HG03520 (cell line): ENCODE results near the gene KRT16.
"Not testable (repeated sequence)": the region's sequence is repeated elsewhere in the genome, so short reads cannot be mapped to it uniquely, and the experiment has no call there.

Source experiments
- ATAC-seq: cut with Tn5 transposase; IDR thresholded peaks from one replicate; pipeline ENCODE4 v1.9.1; 2021; ENCODE audit warnings: mild to moderate bottlenecking, moderate library complexity; ENCODE audit not compliant: unreplicated experiment

KRT16 gene

GRCh38 chr17:41628621-41629255 lies 16.2 kb upstream of the KRT16 start:
- ATAC-seq: not testable (repeated sequence)

GRCh38 chr17:41628073-41628370 lies 15.5 kb upstream of the KRT16 start:
- ATAC-seq: not testable (repeated sequence)

- ATAC-seq: no peak
These were observed 14.9 kb upstream of the KRT16 start for GRCh38 chr17:41627316-41628072.

- not testable (repeated sequence) for ATAC-seq
These were observed 14.3 kb upstream of the KRT16 start for GRCh38 chr17:41626914-41627295.

- ATAC-seq: not testable (repeated sequence)
These were observed 13.7 kb upstream of the KRT16 start for GRCh38 chr17:41626028-41626913.

- ATAC-seq: no peak
These were observed 13.0 kb upstream of the KRT16 start for GRCh38 chr17:41625602-41626001.

- no peak for ATAC-seq
These were observed 11.9 kb upstream of the KRT16 start, which contains the start of gene KRT17 for GRCh38 chr17:41624208-41625101. TSS of gene KRT17 (minus strand) at chr17:41624575. CDS start at chr17:41624509, 66 bp downstream.

GRCh38 chr17:41623184-41623861 lies 10.8 kb upstream of the KRT16 start:
- not testable (repeated sequence) for ATAC-seq

- not testable (repeated sequence) for ATAC-seq
These were observed 10.0 kb upstream of the KRT16 start for GRCh38 chr17:41622340-41623183.

- no peak for ATAC-seq
These were observed 9.3 kb upstream of the KRT16 start for GRCh38 chr17:41621916-41622315.

GRCh38 chr17:41621435-41621817 lies 8.9 kb upstream of the KRT16 start:
- not testable (repeated sequence) for ATAC-seq

GRCh38 chr17:41620583-41621434 lies 8.2 kb upstream of the KRT16 start:
- no peak for ATAC-seq

GRCh38 chr17:41619927-41620582 lies 7.5 kb upstream of the KRT16 start:
- ATAC-seq: not testable (repeated sequence)

- ATAC-seq: no peak
These were observed 6.7 kb upstream of the KRT16 start for GRCh38 chr17:41619036-41619926.

GRCh38 chr17:41618341-41619035 lies 5.9 kb upstream of the KRT16 start:
- ATAC-seq: no peak

- no peak for ATAC-seq
These were observed 5.1 kb upstream of the KRT16 start for GRCh38 chr17:41617698-41618097.
